Lung (tissue), 12 donors: ENCODE data around the gene TSC22D4. TPM values are rescaled to one million over a fixed set of nuclear protein-coding genes. Genes with fewer than 3 reads are reported as not detected.
A peak's percentile ranks its signal among the peaks of the same experiment; 100 is the strongest.

Experiments
- ATAC-seq: fragments of 200-7000 bp; cut with Tn5 transposase; one replicate; pipeline ENCODE4 v1.9.1; 2020; ENCODE audit warnings: moderate number of reproducible peaks; ENCODE audit not compliant: insufficient read depth, low FRiP score
- DNase-seq, 3 donors: peaks; one replicate each; pipeline ENCODE4 v3.0.0-alpha.2; 2013 to 2017
- H3K27ac ChIP-seq, 2 donors: one replicate each; pipeline ENCODE4 v1.5.1; 2013; ENCODE audit warnings: mild to moderate bottlenecking in 2 of 2, moderate library complexity in 2 of 2, control low read depth in 1 of 2, inconsistent platforms in 1 of 2, low read depth in 1 of 2, low read length in 1 of 2
- H3K27me3 ChIP-seq, 3 donors: one replicate each; pipeline ENCODE4 v1.5.1; 2013; ENCODE audit warnings: low read length in 2 of 3; ENCODE audit not compliant: control insufficient read depth in 3 of 3, insufficient read depth in 3 of 3
- H3K36me3 ChIP-seq, 4 donors: one replicate each; pipeline ENCODE4 v1.5.1; 2013; ENCODE audit warnings: low read length in 4 of 4, mild to moderate bottlenecking in 1 of 4, moderate library complexity in 1 of 4; ENCODE audit not compliant: control insufficient read depth in 4 of 4, insufficient read depth in 4 of 4
- H3K4me1 ChIP-seq, 5 donors: one replicate each; pipeline ENCODE4 v1.5.1; 2013; ENCODE audit warnings: low read length in 5 of 5, mild to moderate bottlenecking in 2 of 5, moderate library complexity in 1 of 5; ENCODE audit not compliant: control insufficient read depth in 5 of 5, insufficient read depth in 5 of 5
- H3K4me3 ChIP-seq: one replicate; pipeline ENCODE4 v1.5.1; 2013; ENCODE audit warnings: mild to moderate bottlenecking, control low read depth, moderate library complexity
- H3K9ac ChIP-seq, 2 donors: one replicate each; pipeline ENCODE4 v1.5.1; 2013; ENCODE audit warnings: low read length in 2 of 2, control low read depth in 1 of 2; ENCODE audit not compliant: insufficient read depth in 1 of 2
- H3K9me3 ChIP-seq, 4 donors: one replicate each; pipeline ENCODE4 v1.5.1; 2013; ENCODE audit warnings: low read length in 3 of 4, mild to moderate bottlenecking in 1 of 4, moderate library complexity in 1 of 4; ENCODE audit not compliant: control insufficient read depth in 4 of 4, insufficient read depth in 3 of 4
- CTCF ChIP-seq: IDR thresholded peaks from 2 replicates; pipeline ENCODE4 v1.5.1; 2012; ENCODE audit warnings: mild to moderate bottlenecking; ENCODE audit errors: control extremely low read depth, extremely low read depth
- WGBS, 2 donors: extraction: QIAGEN DNeasy Blood & Tissue Kit; methylation state at CpG; one replicate each; pipeline ENCODE4 v1.1.7; 2013; 5-methylcytosine and 5-hydroxymethylcytosine counted together
- polyA plus RNA-seq, 2 donors: library from polyadenylated mRNA; stranded (reverse); fragments of 200-250 nt; gene quantifications; one replicate each; pipeline ENCODE4 v1.2.1, GENCODE V29; 2013
- total RNA-seq, 2 donors: library from RNA; depleted of rRNA in 1 of 2; stranded (reverse); fragments of >200 nt in 1 of 2; gene quantifications; one replicate each; pipeline ENCODE4 v1.2.1, GENCODE V29; 2014 to 2021
- donor health status: control.
- donor health status: control.
- donor health status: Bipolar disorder and iron deficiency.
- donor health status: healthy.
- donor health status: DM: yes; HTN: yes; CAD: no.

Gene TSC22D4
- total and polyA plus RNA-seq, 4 donors: 33.6 to 62.8 (median 50.1) TPM

DNA sequence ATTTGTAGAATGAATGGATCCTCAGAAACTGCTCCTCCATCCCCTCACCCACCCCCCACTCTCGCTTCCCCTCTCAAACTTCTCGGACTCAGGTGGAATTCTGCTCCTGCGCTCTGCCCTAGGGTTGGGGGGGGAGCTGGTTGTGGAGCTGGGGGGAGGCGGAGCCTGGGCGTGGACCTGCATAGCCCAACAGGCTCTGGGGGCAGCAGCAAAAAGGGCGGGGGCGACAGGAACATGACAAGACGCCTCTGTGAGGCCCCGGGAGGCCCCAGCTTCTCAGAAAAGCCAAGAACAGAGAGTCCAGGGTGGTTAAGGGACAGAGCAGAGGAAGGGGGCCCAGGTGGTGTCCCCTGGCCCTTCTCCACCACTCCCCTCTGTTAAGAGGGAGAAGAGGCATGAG lies 3.5 kb downstream of the TSC22D4 start:
- Histone ChIP-seq H3K27ac (peak overlapping the region in 1 of 2 donors; percentile 30), H3K27me3 (no peaks in the 10 kb centered on the region), H3K9me3 (no peaks in the 10 kb centered on the region), H3K9ac (no peak overlapping the region), H3K4me1 (peaks cover 4 to 30% (median 21%) of the 10 kb centered on the region in 5 donors), H3K36me3 (peaks cover 3 to 24% (median 13%) of the 10 kb centered on the region in 4 donors), H3K4me3 (no peak overlapping the region)
- ATAC-seq (no peak), DNase-seq (peak in 1 of 3 donors; percentile 49)
- no peak for TF ChIP-seq CTCF
- WGBS, 2 donors: 24 to 45% methylated on average over 8 to 9 of the region's 9 CpGs

DNA sequence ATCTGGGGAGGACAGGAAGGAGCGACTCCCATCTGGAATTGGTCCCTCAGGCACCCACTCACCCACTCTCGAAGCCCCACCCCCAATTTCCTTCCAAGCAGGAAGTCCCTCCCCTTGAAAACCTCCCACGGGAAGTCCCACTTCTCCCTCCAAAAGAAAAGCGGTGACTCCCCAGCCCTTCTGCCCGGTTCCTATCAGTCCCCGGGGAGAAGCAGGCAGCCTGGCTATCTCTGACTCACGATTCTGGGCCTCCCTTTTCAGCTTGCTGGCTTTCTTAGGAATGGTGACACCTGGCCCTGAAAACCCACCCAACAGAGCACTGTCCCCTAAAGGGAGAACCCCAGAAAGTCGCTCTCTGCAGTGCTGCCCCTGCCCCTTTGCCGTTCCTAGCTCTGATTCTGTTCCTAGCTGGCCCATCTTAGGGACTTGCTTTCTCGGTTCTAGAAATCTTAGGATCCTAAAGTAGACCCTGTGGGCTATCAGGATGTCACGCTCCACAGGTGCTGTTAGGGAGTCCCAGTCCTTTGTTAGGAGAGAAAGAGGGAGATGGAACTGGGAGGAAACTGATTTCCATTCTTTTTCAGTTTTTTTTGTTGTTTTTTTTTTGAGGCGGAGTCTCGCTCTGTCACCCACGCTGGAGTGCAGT lies 6.0 kb downstream of the TSC22D4 start:
- Histone ChIP-seq H3K27ac (peak overlapping the region; percentile 73 to 76), H3K9ac (no peak overlapping the region), H3K27me3 (no peaks in the 10 kb centered on the region), H3K4me3 (no peak overlapping the region), H3K4me1 (peaks cover 4 to 35% (median 18%) of the 10 kb centered on the region in 5 donors), H3K9me3 (no peaks in the 10 kb centered on the region), H3K36me3 (peaks cover 3 to 28% (median 13%) of the 10 kb centered on the region in 4 donors)
- DNase-seq: peak in 1 of 3 donors; percentile 20
- peak; percentile 23 for ATAC-seq
- WGBS, 2 donors: 40 to 52% methylated on average over 14 of the region's 14 CpGs
- TF ChIP-seq CTCF: no peak

DNA sequence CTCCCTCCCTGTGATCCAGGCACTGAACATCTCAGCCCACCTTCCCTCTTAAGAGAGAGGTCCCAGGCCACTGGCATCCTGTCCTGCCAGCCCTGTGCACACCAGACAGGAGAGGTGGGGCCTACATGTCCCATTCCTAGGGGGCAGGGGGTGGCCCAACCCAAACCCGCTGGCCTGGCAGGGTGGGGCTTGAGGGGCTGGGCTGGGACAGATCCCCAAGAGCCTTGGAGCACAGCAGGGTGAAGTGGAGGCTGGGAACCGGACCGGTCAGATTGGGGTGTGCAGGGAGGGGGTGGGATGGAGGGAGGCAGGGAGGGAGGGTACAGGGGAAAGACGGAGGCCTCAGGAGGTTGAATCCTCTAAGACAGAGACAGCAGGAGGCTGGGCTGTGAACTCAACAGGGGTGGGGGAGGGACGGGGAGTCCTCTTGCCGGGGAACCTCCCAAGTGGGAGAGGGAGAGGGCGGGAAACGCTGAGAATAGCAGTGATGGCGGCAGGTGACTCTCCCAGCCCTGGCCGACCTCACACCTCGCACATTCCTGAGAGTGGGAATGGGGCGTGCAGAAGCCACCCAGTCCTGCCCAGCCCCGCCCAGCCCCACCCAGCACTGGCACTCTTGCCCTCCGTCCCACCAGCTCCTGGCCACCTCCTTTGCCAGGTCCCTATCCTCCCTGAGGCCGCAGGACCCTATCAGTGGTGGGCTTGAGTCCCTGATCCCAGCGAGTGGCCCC lies 6.7 kb downstream of the TSC22D4 start:
- Histone ChIP-seq H3K4me1 (peaks cover 4 to 39% (median 18%) of the 10 kb centered on the region in 5 donors), H3K27ac (peak overlapping the region; percentile 73 to 76), H3K27me3 (no peaks in the 10 kb centered on the region), H3K9me3 (no peaks in the 10 kb centered on the region), H3K4me3 (no peak overlapping the region), H3K36me3 (peaks cover 3 to 33% (median 14%) of the 10 kb centered on the region in 4 donors), H3K9ac (no peak overlapping the region)
- no peak for ATAC-seq
- no peak for TF ChIP-seq CTCF
- WGBS, 2 donors: 58 to 80% methylated on average over 16 of the region's 16 CpGs
- peak in 1 of 3 donors; percentile 24 for DNase-seq
